Activated T-helper 2 cell treated with anti-CD3 and anti-CD28 coated beads, Interferon-gamma antibody, Interleukin-2, Interleukin-4, amounts not matched to agents 10 μg/mL and 5 μg/mL and 100 μg/mL, durations not matched to agents 14 hours and 24 hours and 36 hours (primary cell): ENCODE data around the gene MROH2B. TPM values are rescaled to one million over a fixed set of nuclear protein-coding genes. Genes with fewer than 3 reads are reported as not detected.

Experiments used
- DNase-seq: peaks from one replicate; pipeline ENCODE4 v3.0.0; 2021; ENCODE audit warnings: low spot score
- H3K27ac Mint-ChIP-seq: one replicate; pipeline ENCODE4 v1.8.0; 2021; ENCODE audit warnings: mixed read lengths
- H3K27me3 Mint-ChIP-seq: one replicate; pipeline ENCODE4 v1.8.0; 2021; ENCODE audit warnings: low read depth, mixed read lengths
- H3K36me3 Mint-ChIP-seq: one replicate; pipeline ENCODE4 v1.8.0; 2021; ENCODE audit warnings: low read depth, mixed read lengths
- H3K4me1 Mint-ChIP-seq: one replicate; pipeline ENCODE4 v1.8.0; 2021; ENCODE audit warnings: low read depth, mixed read lengths
- H3K4me3 Mint-ChIP-seq: one replicate; pipeline ENCODE4 v1.8.0; 2021; ENCODE audit warnings: low read depth, mild to moderate bottlenecking, moderate library complexity, mixed read lengths
- H3K9me3 Mint-ChIP-seq: one replicate; pipeline ENCODE4 v1.8.0; 2021; ENCODE audit warnings: mixed read lengths
- intact Hi-C: fragments of 100-400 bp; cut with micrococcal nuclease; formaldehyde crosslinking; loops from one replicate; pipeline ENCODE4 v1.15.1; 2023
- total RNA-seq: library from RNA; stranded (reverse); gene quantifications from 2 replicates; pipeline ENCODE4 v1.2.3, GENCODE V29; 2022

MROH2B gene
- total RNA-seq, 1 donor from 2014 or later = not detected

DNA sequence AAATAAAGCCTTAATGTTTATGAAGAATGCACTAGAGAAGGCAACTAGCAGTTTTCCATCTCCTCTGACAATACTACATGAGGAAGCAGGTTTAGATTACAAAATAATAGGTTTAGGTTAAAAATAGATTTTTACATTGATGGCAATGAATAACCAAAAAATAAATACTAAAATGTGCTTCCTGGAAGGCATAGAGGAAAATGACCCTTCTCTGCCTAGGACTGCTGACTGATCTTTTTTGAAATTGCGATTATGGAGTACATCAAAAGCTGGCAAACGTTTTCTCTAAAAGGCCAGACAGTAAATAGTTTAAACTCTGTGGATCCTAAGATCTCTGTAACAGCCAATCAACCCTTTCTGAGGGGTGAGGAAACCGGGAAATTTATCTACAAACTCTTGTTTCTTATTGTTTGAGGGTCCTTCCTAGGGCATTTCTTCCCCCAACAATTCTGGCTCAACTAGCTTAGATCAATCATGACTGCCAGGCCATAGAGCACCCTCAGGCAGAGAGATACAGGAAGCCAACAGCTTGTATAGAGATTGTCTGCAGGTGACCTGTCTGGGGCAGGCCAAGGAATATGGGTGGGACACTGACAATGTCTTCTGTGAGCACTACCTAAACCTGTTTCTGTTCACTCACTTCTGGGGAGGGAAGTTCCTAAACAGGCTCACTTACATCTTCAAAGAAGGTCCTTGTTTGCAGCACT, 67.3 kb downstream of the MROH2B start:
- intact Hi-C loops = no loop called here
- Mint-ChIP-seq H3K4me3 (no peak overlapping the region), H3K4me1 (no peaks in the 10 kb centered on the region), H3K9me3 (no peaks in the 10 kb centered on the region), H3K36me3 (no peaks in the 10 kb centered on the region), H3K27ac (no peak overlapping the region), H3K27me3 (no peaks in the 10 kb centered on the region)
- no peak for DNase-seq

- Mint-ChIP-seq H3K4me3 (no peak overlapping the region), H3K27me3 (no peaks in the 10 kb centered on the region), H3K4me1 (no peaks in the 10 kb centered on the region), H3K27ac (no peak overlapping the region), H3K9me3 (no peaks in the 10 kb centered on the region), H3K36me3 (no peaks in the 10 kb centered on the region)
- intact Hi-C loops = no loop called here
- DNase-seq = no peak
These were observed 71.2 kb downstream of the MROH2B start for GRCh38 chr5:40999966-41000365.

GRCh38 chr5:40999142-40999541, 72.0 kb downstream of the MROH2B start:
- intact Hi-C loops = no loop called here
- DNase-seq = no peak
- H3K4me3 Mint-ChIP-seq = no peak overlapping the region
- no peaks in the 10 kb centered on the region for H3K9me3 Mint-ChIP-seq
- no peaks in the 10 kb centered on the region for H3K36me3 Mint-ChIP-seq
- H3K27ac Mint-ChIP-seq = no peak overlapping the region
- H3K4me1 Mint-ChIP-seq = no peaks in the 10 kb centered on the region
- H3K27me3 Mint-ChIP-seq = no peaks in the 10 kb centered on the region

DNA sequence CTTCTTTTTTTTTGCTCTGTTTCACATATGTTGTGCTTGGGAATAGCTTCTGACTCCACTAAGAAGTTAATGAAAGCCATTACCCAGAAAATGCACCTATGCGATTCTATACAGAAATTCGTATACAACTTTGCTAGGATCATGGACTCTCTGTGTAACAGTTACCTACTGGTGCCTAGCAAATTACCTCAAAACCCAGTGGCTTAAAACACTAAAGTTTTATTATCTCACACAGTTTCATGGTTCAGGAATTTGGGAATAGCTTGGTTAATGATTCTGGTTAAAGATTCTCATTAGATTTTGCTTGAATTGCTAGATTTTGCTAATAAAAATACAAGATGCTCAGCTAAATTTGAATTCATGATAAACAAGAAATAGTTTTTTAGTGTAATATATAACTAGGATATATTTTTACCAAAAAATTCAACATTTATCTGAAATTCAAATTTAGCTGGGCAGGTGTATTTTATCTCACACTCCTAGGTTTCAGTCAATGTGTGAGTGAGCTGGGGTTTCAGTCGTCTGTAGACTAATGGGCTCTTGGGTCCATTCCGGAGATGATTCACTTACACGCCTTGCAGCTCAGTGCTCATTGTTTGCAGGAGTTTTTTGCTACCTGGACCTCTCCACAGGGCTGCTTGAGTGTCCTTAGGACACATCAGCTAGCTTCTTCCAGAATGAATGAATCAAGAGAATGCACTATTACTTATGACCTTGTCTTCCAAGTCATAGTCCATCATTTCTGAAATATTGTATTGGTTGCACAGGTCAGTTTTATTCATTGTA, 75.1 kb downstream of the MROH2B start:
- no peaks in the 10 kb centered on the region for H3K36me3 Mint-ChIP-seq
- H3K4me3 Mint-ChIP-seq = no peak overlapping the region
- intact Hi-C loops = no loop called here
- H3K27ac Mint-ChIP-seq = no peak overlapping the region
- H3K4me1 Mint-ChIP-seq = no peaks in the 10 kb centered on the region
- H3K9me3 Mint-ChIP-seq = no peaks in the 10 kb centered on the region
- H3K27me3 Mint-ChIP-seq = no peaks in the 10 kb centered on the region
- no peak for DNase-seq

DNA sequence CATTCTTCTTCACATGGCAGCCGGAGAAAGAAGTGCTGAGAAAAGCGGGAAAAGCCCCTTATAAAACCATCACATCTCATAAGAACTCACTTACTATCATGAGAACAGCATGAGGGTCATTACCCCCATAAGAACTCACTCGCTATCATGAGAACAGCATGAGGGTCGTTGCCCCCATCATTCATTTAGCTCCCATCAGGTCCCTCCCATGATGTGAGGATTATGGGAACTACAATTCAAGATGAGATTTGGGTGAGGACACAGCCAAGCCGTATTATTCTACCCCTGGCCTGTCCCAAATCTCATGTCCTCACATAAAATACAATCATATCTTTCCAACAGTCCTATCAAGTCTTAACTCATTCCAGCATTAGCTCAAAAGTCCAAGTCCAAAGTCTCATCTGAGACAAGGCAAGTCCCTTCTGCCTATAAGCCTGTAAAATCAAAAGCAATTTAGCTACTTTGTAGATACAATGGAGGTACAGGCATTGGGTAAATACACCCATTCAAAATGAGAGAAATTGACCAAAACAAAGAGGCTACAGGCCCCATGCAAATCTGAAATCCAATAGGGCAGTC, 79.1 kb downstream of the MROH2B start:
- Mint-ChIP-seq H3K9me3 (no peaks in the 10 kb centered on the region), H3K4me1 (no peaks in the 10 kb centered on the region), H3K36me3 (no peaks in the 10 kb centered on the region), H3K4me3 (no peak overlapping the region), H3K27me3 (no peaks in the 10 kb centered on the region), H3K27ac (no peak overlapping the region)
- no peak for DNase-seq
- intact Hi-C loops = no loop called here

GRCh38 chr5:40991168-40991980, 79.8 kb downstream of the MROH2B start:
- Mint-ChIP-seq H3K9me3 (no peaks in the 10 kb centered on the region), H3K4me1 (no peaks in the 10 kb centered on the region), H3K4me3 (no peak overlapping the region), H3K27me3 (no peaks in the 10 kb centered on the region), H3K36me3 (no peaks in the 10 kb centered on the region), H3K27ac (no peak overlapping the region)
- no peak for DNase-seq
- intact Hi-C loops = no loop called here

- H3K4me1 Mint-ChIP-seq = no peaks in the 10 kb centered on the region
- H3K36me3 Mint-ChIP-seq = no peaks in the 10 kb centered on the region
- no peaks in the 10 kb centered on the region for H3K27me3 Mint-ChIP-seq
- H3K27ac Mint-ChIP-seq = no peak overlapping the region
- intact Hi-C loops = no loop called here
- H3K4me3 Mint-ChIP-seq = no peak overlapping the region
- no peak for DNase-seq
- no peaks in the 10 kb centered on the region for H3K9me3 Mint-ChIP-seq
These were observed 82.2 kb downstream of the MROH2B start for GRCh38 chr5:40988746-40989510.

DNA sequence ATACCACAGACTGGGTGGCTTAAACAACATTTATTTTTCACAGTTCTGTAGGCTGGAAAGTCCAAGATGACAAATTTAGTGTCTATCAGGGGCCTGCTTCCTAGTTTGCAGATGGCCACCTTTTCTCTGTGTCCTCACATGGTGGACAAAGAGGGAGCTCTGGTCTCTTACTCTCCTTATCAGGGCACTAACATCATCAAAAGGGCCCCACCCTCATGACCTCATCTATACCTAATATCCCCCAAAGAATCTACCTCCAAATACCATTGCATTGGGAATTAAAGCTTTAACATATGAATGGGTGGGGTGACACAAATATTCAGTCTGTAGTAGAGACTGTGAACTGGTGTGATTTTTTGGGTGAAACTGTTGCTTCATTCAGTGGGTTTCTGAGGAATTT, 83.8 kb downstream of the MROH2B start:
- Mint-ChIP-seq H3K27me3 (peaks cover 2% of the 10 kb centered on the region), H3K36me3 (no peaks in the 10 kb centered on the region), H3K9me3 (no peaks in the 10 kb centered on the region), H3K27ac (no peak overlapping the region), H3K4me1 (no peaks in the 10 kb centered on the region), H3K4me3 (no peak overlapping the region)
- DNase-seq = no peak
- intact Hi-C loops = no loop called here

- DNase-seq = no peak
- Mint-ChIP-seq H3K36me3 (no peaks in the 10 kb centered on the region), H3K27me3 (peaks cover 2% of the 10 kb centered on the region), H3K9me3 (no peaks in the 10 kb centered on the region), H3K27ac (no peak overlapping the region), H3K4me3 (no peak overlapping the region), H3K4me1 (no peaks in the 10 kb centered on the region)
- intact Hi-C loops = no loop called here
These were observed 84.5 kb downstream of the MROH2B start for GRCh38 chr5:40986666-40987065.

DNA sequence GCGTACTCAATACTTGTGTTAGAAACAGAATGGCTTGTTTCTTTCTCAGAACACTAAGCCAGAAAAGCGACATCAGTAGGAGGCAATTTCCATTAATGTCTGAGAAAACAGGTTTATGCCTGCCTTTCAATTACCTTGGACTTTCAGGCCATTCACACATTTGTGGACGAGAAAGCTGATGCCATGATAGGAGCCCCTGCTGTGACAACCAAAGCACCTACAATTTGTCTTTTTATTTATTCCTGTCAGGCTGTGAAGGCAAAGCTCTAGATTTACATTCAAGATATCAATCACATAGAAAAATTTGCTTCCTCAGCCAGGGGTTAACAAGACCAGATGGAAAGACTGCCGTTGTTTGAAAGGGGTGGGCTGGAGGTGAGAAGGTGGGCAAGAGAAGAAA, 85.6 kb downstream of the MROH2B start:
- Mint-ChIP-seq H3K27me3 (peaks cover 2% of the 10 kb centered on the region), H3K9me3 (no peaks in the 10 kb centered on the region), H3K36me3 (no peaks in the 10 kb centered on the region), H3K4me3 (no peak overlapping the region), H3K4me1 (no peaks in the 10 kb centered on the region), H3K27ac (no peak overlapping the region)
- no peak for DNase-seq
- intact Hi-C loops = no loop called here

DNA sequence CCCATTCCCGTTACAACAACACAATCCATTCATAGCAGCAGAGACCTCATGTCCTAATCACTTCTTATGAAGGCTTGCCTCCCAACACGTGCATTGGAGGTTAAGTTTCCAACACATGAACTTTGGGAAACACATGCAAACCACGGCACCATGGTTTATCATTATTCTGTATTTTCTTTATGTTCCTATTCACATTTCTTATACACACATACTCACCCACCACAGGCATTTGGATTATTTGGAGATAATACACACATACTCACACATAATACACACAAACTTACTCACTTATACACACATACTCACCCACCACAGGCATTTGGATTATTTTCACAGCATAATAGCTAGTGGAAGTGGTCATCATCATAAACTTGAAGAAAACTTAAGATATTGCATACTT, 86.3 kb downstream of the MROH2B start:
- Mint-ChIP-seq H3K9me3 (no peaks in the 10 kb centered on the region), H3K27me3 (peaks cover 2% of the 10 kb centered on the region), H3K36me3 (no peaks in the 10 kb centered on the region), H3K4me1 (no peaks in the 10 kb centered on the region), H3K27ac (no peak overlapping the region), H3K4me3 (no peak overlapping the region)
- intact Hi-C loops = no loop called here
- no peak for DNase-seq

DNA sequence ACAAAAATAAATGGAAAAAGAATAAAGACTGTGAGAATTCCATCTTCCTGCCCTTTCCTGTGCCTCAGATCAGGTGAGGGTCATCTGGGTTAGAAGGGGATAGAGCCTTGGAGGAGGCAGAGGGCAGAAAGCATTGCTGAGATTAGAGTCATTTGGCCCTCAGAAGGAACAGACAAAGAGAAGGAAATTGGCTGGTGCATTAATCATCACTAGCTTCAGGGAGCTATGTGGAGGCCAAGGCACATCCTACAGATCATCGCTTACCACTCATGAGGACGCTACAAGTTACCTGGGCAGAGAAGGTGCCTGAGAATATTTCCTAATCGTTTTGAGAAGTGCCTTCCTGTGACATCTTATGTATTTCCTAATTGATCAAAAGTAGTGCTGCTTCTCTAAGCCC, 87.4 kb downstream of the MROH2B start:
- Mint-ChIP-seq H3K27ac (no peak overlapping the region), H3K4me3 (no peak overlapping the region), H3K27me3 (peaks cover 2% of the 10 kb centered on the region), H3K9me3 (no peaks in the 10 kb centered on the region), H3K4me1 (no peaks in the 10 kb centered on the region), H3K36me3 (no peaks in the 10 kb centered on the region)
- DNase-seq = no peak
- intact Hi-C loops = no loop called here
